ENCODE results near the gene CCDC169. TPM values are rescaled to one million over a fixed set of nuclear protein-coding genes. Genes with fewer than 3 reads are reported as not detected.

The CCDC169 gene
- total RNA-seq, 4 donors from 2014 or later = not detected

DNA sequence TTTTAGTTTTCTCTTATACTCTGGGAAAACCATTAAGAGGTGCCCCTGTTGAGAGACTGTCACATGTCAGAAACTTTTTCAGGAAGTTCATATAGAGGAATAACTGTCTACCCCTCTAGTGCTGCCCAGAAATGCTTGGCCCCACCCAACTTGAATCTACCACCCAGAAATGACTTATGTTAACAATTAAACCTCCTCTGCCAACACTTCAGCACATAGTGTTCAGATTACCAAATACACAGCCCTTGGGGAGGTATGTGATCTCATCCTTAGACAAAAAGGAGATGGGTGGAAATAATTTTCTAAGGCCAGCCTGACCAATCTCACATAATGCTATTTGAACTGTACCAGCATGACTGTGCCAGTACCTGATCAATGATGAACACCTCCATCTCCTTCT lies 35.6 kb downstream of the CCDC169 start:
- H3K4me3 ChIP-seq = no peak overlapping the region
- DNase-seq = no peak
- H3K4me1 ChIP-seq = no peaks in the 10 kb centered on the region
- H3K36me3 ChIP-seq = no peaks in the 10 kb centered on the region
- no peak for TF ChIP-seq POLR2A (IDR thresholded peaks at IDR 0.05)
- TF ChIP-seq, protein P1, sequence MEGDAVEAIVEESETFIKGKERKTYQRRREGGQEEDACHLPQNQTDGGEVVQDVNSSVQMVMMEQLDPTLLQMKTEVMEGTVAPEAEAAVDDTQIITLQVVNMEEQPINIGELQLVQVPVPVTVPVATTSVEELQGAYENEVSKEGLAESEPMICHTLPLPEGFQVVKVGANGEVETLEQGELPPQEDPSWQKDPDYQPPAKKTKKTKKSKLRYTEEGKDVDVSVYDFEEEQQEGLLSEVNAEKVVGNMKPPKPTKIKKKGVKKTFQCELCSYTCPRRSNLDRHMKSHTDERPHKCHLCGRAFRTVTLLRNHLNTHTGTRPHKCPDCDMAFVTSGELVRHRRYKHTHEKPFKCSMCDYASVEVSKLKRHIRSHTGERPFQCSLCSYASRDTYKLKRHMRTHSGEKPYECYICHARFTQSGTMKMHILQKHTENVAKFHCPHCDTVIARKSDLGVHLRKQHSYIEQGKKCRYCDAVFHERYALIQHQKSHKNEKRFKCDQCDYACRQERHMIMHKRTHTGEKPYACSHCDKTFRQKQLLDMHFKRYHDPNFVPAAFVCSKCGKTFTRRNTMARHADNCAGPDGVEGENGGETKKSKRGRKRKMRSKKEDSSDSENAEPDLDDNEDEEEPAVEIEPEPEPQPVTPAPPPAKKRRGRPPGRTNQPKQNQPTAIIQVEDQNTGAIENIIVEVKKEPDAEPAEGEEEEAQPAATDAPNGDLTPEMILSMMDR (IDR thresholded peaks at IDR 0.05) = no peak
- H3K9me3 ChIP-seq = no peaks in the 10 kb centered on the region
- H3K27ac ChIP-seq = no peak overlapping the region
- H3K27me3 ChIP-seq = no peaks in the 10 kb centered on the region

GRCh38 chr13:36261011-36261410 lies 36.6 kb downstream of the CCDC169 start:
- no peak for TF ChIP-seq POLR2A (IDR thresholded peaks at IDR 0.05)
- no peak for DNase-seq
- Histone ChIP-seq H3K4me3 (no peak overlapping the region), H3K36me3 (no peaks in the 10 kb centered on the region), H3K27ac (no peak overlapping the region), H3K9me3 (no peaks in the 10 kb centered on the region), H3K27me3 (no peaks in the 10 kb centered on the region), H3K4me1 (no peaks in the 10 kb centered on the region)

DNA sequence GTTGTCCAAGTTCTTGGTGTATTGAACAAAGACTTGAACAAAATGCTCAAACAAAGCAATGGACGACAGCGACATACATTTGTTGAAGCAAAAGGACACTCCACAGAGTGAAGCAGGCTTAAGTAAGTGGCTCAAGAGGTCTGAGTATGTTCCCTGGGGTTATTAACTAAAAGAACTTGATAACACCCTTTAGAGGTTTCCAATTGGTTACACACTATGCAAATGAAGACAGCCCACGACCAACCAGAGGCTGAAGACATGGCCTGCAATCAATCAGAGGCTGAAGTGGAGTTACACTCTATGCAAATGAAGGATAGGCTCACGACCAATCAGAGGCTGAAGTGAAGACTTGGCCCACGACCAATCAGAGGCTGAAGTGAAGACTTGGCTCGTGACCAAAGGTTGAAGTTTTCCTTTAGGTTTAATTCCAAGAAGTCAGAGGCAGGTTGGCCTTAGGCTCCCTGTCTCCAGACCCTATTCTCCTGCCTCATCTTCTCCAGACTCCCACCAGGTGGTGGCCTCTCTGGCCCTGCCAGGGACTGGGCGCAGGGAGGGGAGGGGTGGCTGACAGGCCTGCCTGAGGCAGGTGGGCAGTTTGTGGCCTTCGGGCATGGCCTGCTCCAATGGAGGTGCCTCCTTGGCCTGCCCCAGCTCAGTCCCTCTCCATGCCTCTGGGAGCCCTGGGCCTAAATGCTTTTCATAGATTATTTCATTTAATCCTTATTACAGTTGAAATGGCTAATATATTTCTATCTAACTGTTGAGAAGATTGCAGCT lies 38.1 kb downstream of the CCDC169 start:
- Histone ChIP-seq H3K27ac (no peak overlapping the region), H3K4me1 (no peaks in the 10 kb centered on the region), H3K4me3 (no peak overlapping the region), H3K9me3 (no peaks in the 10 kb centered on the region), H3K36me3 (no peaks in the 10 kb centered on the region), H3K27me3 (no peaks in the 10 kb centered on the region)
- DNase-seq = no peak
- TF ChIP-seq, protein P1 (IDR thresholded peaks at IDR 0.05) = no peak
- TF ChIP-seq POLR2A (IDR thresholded peaks at IDR 0.05) = no peak

DNA sequence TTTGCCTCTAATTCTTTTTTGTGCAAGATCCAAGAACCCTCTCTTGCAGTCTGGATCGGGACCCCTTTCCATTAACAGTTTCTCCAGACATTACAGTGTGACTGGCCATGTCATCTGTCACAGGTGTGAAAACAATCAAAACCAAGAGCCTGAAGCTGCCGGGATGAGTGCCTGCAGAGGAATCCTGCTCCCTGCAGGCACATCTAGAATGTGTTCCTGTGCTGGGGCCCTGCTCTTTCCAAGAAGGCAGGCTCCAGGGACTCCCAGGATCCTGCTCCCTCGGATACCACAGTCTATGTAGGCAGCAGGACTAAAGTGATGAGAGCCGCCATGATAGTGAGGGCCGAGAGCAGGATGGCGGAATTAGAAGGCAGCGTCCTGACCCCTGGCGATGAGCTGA lies 38.8 kb downstream of the CCDC169 start:
- H3K36me3 ChIP-seq = no peaks in the 10 kb centered on the region
- no peak overlapping the region for H3K27ac ChIP-seq
- H3K27me3 ChIP-seq = no peaks in the 10 kb centered on the region
- H3K4me3 ChIP-seq = no peak overlapping the region
- TF ChIP-seq POLR2A (IDR thresholded peaks at IDR 0.05) = no peak
- TF ChIP-seq, protein P1 (IDR thresholded peaks at IDR 0.05) = no peak
- DNase-seq = no peak
- no peaks in the 10 kb centered on the region for H3K9me3 ChIP-seq
- H3K4me1 ChIP-seq = no peaks in the 10 kb centered on the region

- H3K9me3 ChIP-seq = no peaks in the 10 kb centered on the region
- no peak overlapping the region for H3K27ac ChIP-seq
- no peak for DNase-seq
- H3K27me3 ChIP-seq = no peaks in the 10 kb centered on the region
- H3K4me3 ChIP-seq = no peak overlapping the region
- H3K36me3 ChIP-seq = no peaks in the 10 kb centered on the region
- no peaks in the 10 kb centered on the region for H3K4me1 ChIP-seq
- TF ChIP-seq, protein P1 (IDR thresholded peaks at IDR 0.05) = no peak
- no peak for TF ChIP-seq POLR2A (IDR thresholded peaks at IDR 0.05)
Observed at GRCh38 chr13:36251526-36251925, 46.1 kb downstream of the CCDC169 start.

DNA sequence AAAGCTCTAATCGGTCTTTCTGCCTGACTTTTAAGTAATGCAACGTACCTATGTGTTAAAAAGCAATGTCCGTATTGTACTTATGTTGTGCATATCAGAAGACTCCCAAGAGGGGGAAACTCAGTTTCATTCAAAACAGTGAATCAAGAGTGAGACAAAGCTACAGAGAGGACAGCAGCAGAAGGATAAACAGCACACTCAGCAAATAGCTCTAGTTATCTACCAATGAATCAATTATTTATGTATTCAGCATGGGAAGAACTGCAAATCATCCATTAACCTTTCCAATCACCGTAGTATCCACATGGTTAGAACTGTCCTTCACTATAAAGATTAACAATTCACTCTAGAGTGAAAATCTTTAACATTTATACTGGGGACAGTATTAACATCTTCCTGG lies 46.6 kb downstream of the CCDC169 start:
- no peak for DNase-seq
- Histone ChIP-seq H3K9me3 (no peaks in the 10 kb centered on the region), H3K4me3 (no peak overlapping the region), H3K36me3 (no peaks in the 10 kb centered on the region), H3K4me1 (no peaks in the 10 kb centered on the region), H3K27ac (no peak overlapping the region), H3K27me3 (no peaks in the 10 kb centered on the region)
- TF ChIP-seq POLR2A (IDR thresholded peaks at IDR 0.05) = no peak
- TF ChIP-seq, protein P1 (IDR thresholded peaks at IDR 0.05) = no peak

Measured in Peyer's patch (tissue), 4 donors.